Measurements from ENCODE around the gene NT5E. TPM values are rescaled to one million over a fixed set of nuclear protein-coding genes. Genes with fewer than 3 reads are reported as not detected.

The NT5E gene
- total RNA-seq, 1 experiment from 2014 or later: 84.6 TPM

- no TSS peak for BruUV-seq (replicated peaks)
- TF ChIP-seq CTCF (conservative IDR thresholded peaks at IDR 0.05): no peak
- TF ChIP-seq EZH2 (IDR thresholded peaks at IDR 0.05; ENCODE audit: low read depth): no peak
- no peaks in the 10 kb centered on the region for H3K36me3 ChIP-seq (ENCODE audit: low read depth)
- no peaks in the 10 kb centered on the region for H3K9me3 ChIP-seq (ENCODE audit: insufficient read depth, low read depth)
- DNase-seq: no peak
- H3K27me3 ChIP-seq (ENCODE audit: insufficient read depth, low read depth): no peaks in the 10 kb centered on the region
- peak overlapping the region; percentile 64 for H3K4me2 ChIP-seq
- peaks cover 51% of the 10 kb centered on the region for H3K4me1 ChIP-seq (replicated peaks; ENCODE audit: insufficient read depth)
- peaks cover 24% of the 10 kb centered on the region; the same call in 1 of the 2 replicates for H3F3A ChIP-seq (ENCODE audit: insufficient read depth, low read depth)
- 0 out of 2 replicates have a peak overlapping the region, but pooled peaks have one; percentile 62 for H2AFZ ChIP-seq
- H3K79me2 ChIP-seq (ENCODE audit: low read depth): no peaks in the 10 kb centered on the region
- H3K9me2 ChIP-seq (ENCODE audit: insufficient read depth): no peaks in the 10 kb centered on the region
- intact Hi-C loops (cut with micrococcal nuclease; ENCODE audit: unreplicated experiment): loop anchor here (2.0 kb wide), 2 partner anchors 43 to 53 kb away; no protein-coding TSS in a partner anchor
- no peak overlapping the region for H3K4me3 ChIP-seq
- peak overlapping the region; percentile 75 for H3K27ac ChIP-seq
- ChIA-PET CTCF (no interaction called here), POLR2A (ENCODE audit: unreplicated experiment) (interaction anchor here (0.5 to 1.2 kb wide), 3 partner anchors 44 to 761 kb away, joined by 3 read pairs; partner anchors contain the start of gene NT5E)
- no peaks in the 10 kb centered on the region for H4K20me1 ChIP-seq (ENCODE audit: insufficient read depth)
Measured at GRCh38 chr6:85405175-85405852, 44.6 kb upstream of the NT5E start.

GRCh38 chr6:85405853-85406198 is 44.1 kb upstream of the NT5E start:
- no peak for TF ChIP-seq EZH2 (IDR thresholded peaks at IDR 0.05; ENCODE audit: low read depth)

GRCh38 chr6:85406641-85407075 is 43.2 kb upstream of the NT5E start:
- intact Hi-C loops (cut with micrococcal nuclease; ENCODE audit: unreplicated experiment): no loop called here
- Histone ChIP-seq H3K4me2 (no peak overlapping the region), H2AFZ (no peak overlapping the region), H4K20me1 (ENCODE audit: insufficient read depth) (no peaks in the 10 kb centered on the region), H3K9me3 (ENCODE audit: insufficient read depth, low read depth) (no peaks in the 10 kb centered on the region), H3K27me3 (ENCODE audit: insufficient read depth, low read depth) (no peaks in the 10 kb centered on the region), H3K79me2 (ENCODE audit: low read depth) (no peaks in the 10 kb centered on the region), H3K4me1 (replicated peaks; ENCODE audit: insufficient read depth) (peaks cover 49% of the 10 kb centered on the region), H3K4me3 (no peak overlapping the region), H3K36me3 (ENCODE audit: low read depth) (no peaks in the 10 kb centered on the region), H3K9me2 (ENCODE audit: insufficient read depth) (no peaks in the 10 kb centered on the region), H3K27ac (no peak overlapping the region), H3F3A (ENCODE audit: insufficient read depth, low read depth) (peaks cover 24% of the 10 kb centered on the region; the same call in 1 of the 2 replicates)
- BruUV-seq (replicated peaks): no TSS peak
- no peak for DNase-seq
- CTCF ChIA-PET: no interaction called here
- TF ChIP-seq EZH2 (IDR thresholded peaks at IDR 0.05; ENCODE audit: low read depth) (no peak), CTCF (conservative IDR thresholded peaks at IDR 0.05) (no peak)
- POLR2A ChIA-PET (ENCODE audit: unreplicated experiment): no interaction called here

More at GRCh38 chr6:85405853-85406198, 44.1 kb upstream of the NT5E start:
- BruUV-seq (replicated peaks): no TSS peak
- Histone ChIP-seq H3K9me2 (ENCODE audit: insufficient read depth) (no peaks in the 10 kb centered on the region), H3K4me3 (no peak overlapping the region), H2AFZ (0 out of 2 replicates have a peak overlapping the region, but pooled peaks have one; percentile 62), H3K27me3 (ENCODE audit: insufficient read depth, low read depth) (no peaks in the 10 kb centered on the region), H4K20me1 (ENCODE audit: insufficient read depth) (no peaks in the 10 kb centered on the region), H3K36me3 (ENCODE audit: low read depth) (no peaks in the 10 kb centered on the region), H3K4me1 (replicated peaks; ENCODE audit: insufficient read depth) (peaks cover 51% of the 10 kb centered on the region), H3K27ac (peak overlapping the region; percentile 75), H3K4me2 (peak overlapping the region; percentile 64), H3K79me2 (ENCODE audit: low read depth) (no peaks in the 10 kb centered on the region), H3K9me3 (ENCODE audit: insufficient read depth, low read depth) (no peaks in the 10 kb centered on the region), H3F3A (ENCODE audit: insufficient read depth, low read depth) (peaks cover 24% of the 10 kb centered on the region; the same call in 1 of the 2 replicates)
- ChIA-PET CTCF (no interaction called here), POLR2A (ENCODE audit: unreplicated experiment) (no interaction called here)
- DNase-seq: no peak
- intact Hi-C loops (cut with micrococcal nuclease; ENCODE audit: unreplicated experiment): loop anchor here (2.0 kb wide), 2 partner anchors 43 to 53 kb away; no protein-coding TSS in a partner anchor
